NCI-H526 (cell line): ENCODE measurements around the gene NVL.

Experiments used
- DNase-seq, 2 experiments: peaks; one replicate each; lab custom pipeline; 2025; lab: John Stamatoyannopoulos, UW

NVL gene

GRCh38 chr1:224193319-224193966, 136.5 kb downstream of the NVL start:
- no peak for DNase-seq

- no peak for DNase-seq
Observed at GRCh38 chr1:224192082-224192788, 137.7 kb downstream of the NVL start.

- no peak for DNase-seq
Observed at GRCh38 chr1:224189561-224189960, 140.4 kb downstream of the NVL start.

GRCh38 chr1:224188286-224188685, 141.7 kb downstream of the NVL start:
- no peak for DNase-seq

- DNase-seq = no peak
Observed at GRCh38 chr1:224185208-224185607, 144.8 kb downstream of the NVL start.

- DNase-seq = peak in 1 of 2 experiments; percentile 71
Observed at GRCh38 chr1:224183591-224184312, 146.2 kb downstream of the NVL start.

- DNase-seq = peak; percentile 57 to 83
Observed at GRCh38 chr1:224182866-224183590, 146.9 kb downstream of the NVL start, which contains the start of gene DEGS1. DEGS1 (plus strand) TSS chr1:224183240; CDS start chr1:224183337, 97 bp downstream.

GRCh38 chr1:224182057-224182865, 147.7 kb downstream of the NVL start:
- peak in 1 of 2 experiments; percentile 16 for DNase-seq

- no peak for DNase-seq
Observed at GRCh38 chr1:224181453-224181810, 148.5 kb downstream of the NVL start.

GRCh38 chr1:224180783-224181452, 149.1 kb downstream of the NVL start:
- no peak for DNase-seq

GRCh38 chr1:224178894-224179293, 151.1 kb downstream of the NVL start:
- DNase-seq = no peak

GRCh38 chr1:224177356-224177999, 152.5 kb downstream of the NVL start:
- DNase-seq = no peak
